ENCODE measurements around the gene PTGES3. TPM values are rescaled to one million over a fixed set of nuclear protein-coding genes. Genes with fewer than 3 reads are reported as not detected.

Gene PTGES3
- total and polyA plus RNA-seq, 10 of the 15 experiments (the other 5 are each of a cell fraction or from before 2014, with no cell fraction given) = 117 to 520 (median 175) TPM

GRCh38 chr12:56628671-56629458, 59.2 kb downstream of the PTGES3 start (continued):
- TF ChIP-seq TCF12 (IDR thresholded peaks at IDR 0.05; ENCODE audit: low read depth, low read length) (peak; percentile 86), ZNF384 (IDR thresholded peaks at IDR 0.05; ENCODE audit: borderline replicate concordance, low read depth, low read length) (0 out of 2 replicates have a peak, but pooled peaks have one; percentile 22), FOXM1 (IDR thresholded peaks at IDR 0.05; ENCODE audit: low read depth, low read length) (no peak), PAX5 (IDR thresholded peaks at IDR 0.05; ENCODE audit: borderline replicate concordance, low read depth, low read length) (no peak), EZH2 (IDR thresholded peaks at IDR 0.05; ENCODE audit: borderline replicate concordance, control insufficient read depth, low read depth, low read length) (no peak), NFXL1 (IDR thresholded peaks at IDR 0.05; ENCODE audit: borderline replicate concordance) (no peak), YY1 (IDR thresholded peaks at IDR 0.05; ENCODE audit: low read depth, low read length) (peak; percentile 88), LARP7 (IDR thresholded peaks at IDR 0.05) (no peak; the same call in 1 of the 2 replicates), BMI1 (IDR thresholded peaks at IDR 0.05; ENCODE audit: borderline replicate concordance) (no peak), PKNOX1 (IDR thresholded peaks at IDR 0.05) (0 out of 2 replicates have a peak, but pooled peaks have one; percentile 10), ZNF24 (IDR thresholded peaks at IDR 0.05) (no peak), POU2F2 (IDR thresholded peaks at IDR 0.05; ENCODE audit: borderline replicate concordance, low read depth, low read length) (no peak), EGR1 (IDR thresholded peaks at IDR 0.05; ENCODE audit: borderline replicate concordance in 1 of 2, low read depth in 2 of 2, low read length in 2 of 2) (no peak), SKIL (IDR thresholded peaks at IDR 0.05; ENCODE audit: low read depth, poor library complexity, severe bottlenecking) (no peak), SUPT20H (IDR thresholded peaks at IDR 0.05; ENCODE audit: borderline replicate concordance, control insufficient read depth, low read depth, low read length) (no peak), YBX1 (IDR thresholded peaks at IDR 0.05) (no peak), JUNB (IDR thresholded peaks at IDR 0.05) (no peak), MTA2 (IDR thresholded peaks at IDR 0.05; ENCODE audit: low read depth) (0 out of 2 replicates have a peak, but pooled peaks have one; percentile 15), MLLT1 (IDR thresholded peaks at IDR 0.05) (no peak), CHD4 (IDR thresholded peaks at IDR 0.05) (no peak), GATAD2B (conservative IDR thresholded peaks at IDR 0.05; ENCODE audit: low read depth) (0 out of 2 replicates have a peak, but pooled peaks have one; percentile 62), POLR2AphosphoS2 (IDR thresholded peaks at IDR 0.05; ENCODE audit: low read depth, low read length) (no peak), JUND (IDR thresholded peaks at IDR 0.05; ENCODE audit: low read depth, low read length) (no peak), IRF3 (IDR thresholded peaks at IDR 0.05) (no peak), SMAD5 (IDR thresholded peaks at IDR 0.05; ENCODE audit: low read depth) (no peak), MEF2B (IDR thresholded peaks at IDR 0.05; ENCODE audit: partially characterized antibody, poor library complexity, severe bottlenecking) (no peak)
